Measurements from ENCODE around the gene SCN1A.

SCN1A gene

GRCh38 chr2:166128156-166128505, 311 bp upstream of the SCN1A start:
- Histone ChIP-seq H3K36me3 (ENCODE audit: insufficient read depth, low read length) (no peaks in the 10 kb centered on the region), H3K9me3 (ENCODE audit: low read depth, low read length) (no peaks in the 10 kb centered on the region), H3K4me3 (no peak overlapping the region), H3K27ac (no peak overlapping the region), H3K9ac (ENCODE audit: insufficient read length) (no peak overlapping the region)
- DNase-seq (ENCODE audit: low read depth, low spot score): no peak
- TF ChIP-seq POLR2AphosphoS5 (IDR thresholded peaks at IDR 0.05; ENCODE audit: borderline replicate concordance, low read depth, low read length) (no peak), EZH2 (IDR thresholded peaks at IDR 0.05) (no peak), FOXP2 (optimal IDR thresholded peaks at IDR 0.05; ENCODE audit: control extremely low read depth, extremely low read length, insufficient read depth) (no peak)

GRCh38 chr2:166126007-166126639, 1.7 kb downstream of the SCN1A start:
- DNase-seq (ENCODE audit: low read depth, low spot score): no peak
- TF ChIP-seq FOXP2 (optimal IDR thresholded peaks at IDR 0.05; ENCODE audit: control extremely low read depth, extremely low read length, insufficient read depth) (no peak), EZH2 (IDR thresholded peaks at IDR 0.05) (no peak), POLR2AphosphoS5 (IDR thresholded peaks at IDR 0.05; ENCODE audit: borderline replicate concordance, low read depth, low read length) (no peak)

GRCh38 chr2:166125557-166125956, 2.3 kb downstream of the SCN1A start:
- TF ChIP-seq POLR2AphosphoS5 (IDR thresholded peaks at IDR 0.05; ENCODE audit: borderline replicate concordance, low read depth, low read length) (no peak), FOXP2 (optimal IDR thresholded peaks at IDR 0.05; ENCODE audit: control extremely low read depth, extremely low read length, insufficient read depth) (no peak), EZH2 (IDR thresholded peaks at IDR 0.05) (no peak)
- no peaks in the 10 kb centered on the region for H3K36me3 ChIP-seq (ENCODE audit: insufficient read depth, low read length)
- H3K4me3 ChIP-seq: no peak overlapping the region
- DNase-seq (ENCODE audit: low read depth, low spot score): no peak
- H3K27ac ChIP-seq: no peak overlapping the region
- H3K9me3 ChIP-seq (ENCODE audit: low read depth, low read length): no peaks in the 10 kb centered on the region
- no peak overlapping the region for H3K9ac ChIP-seq (ENCODE audit: insufficient read length)

More at GRCh38 chr2:166126007-166126639, 1.7 kb downstream of the SCN1A start:
- Histone ChIP-seq H3K4me3 (no peak overlapping the region), H3K36me3 (ENCODE audit: insufficient read depth, low read length) (no peaks in the 10 kb centered on the region), H3K27ac (no peak overlapping the region), H3K9ac (ENCODE audit: insufficient read length) (no peak overlapping the region), H3K9me3 (ENCODE audit: low read depth, low read length) (no peaks in the 10 kb centered on the region)

GRCh38 chr2:166118180-166118579, 9.6 kb downstream of the SCN1A start:
- Histone ChIP-seq H3K9me3 (ENCODE audit: low read depth, low read length) (no peaks in the 10 kb centered on the region), H3K36me3 (ENCODE audit: insufficient read depth, low read length) (no peaks in the 10 kb centered on the region), H3K27ac (no peak overlapping the region), H3K9ac (ENCODE audit: insufficient read length) (no peak overlapping the region), H3K4me3 (no peak overlapping the region)
- TF ChIP-seq POLR2AphosphoS5 (IDR thresholded peaks at IDR 0.05; ENCODE audit: borderline replicate concordance, low read depth, low read length) (no peak), EZH2 (IDR thresholded peaks at IDR 0.05) (no peak), FOXP2 (optimal IDR thresholded peaks at IDR 0.05; ENCODE audit: control extremely low read depth, extremely low read length, insufficient read depth) (no peak)
- no peak for DNase-seq (ENCODE audit: low read depth, low spot score)

- H3K36me3 ChIP-seq (ENCODE audit: insufficient read depth, low read length): no peaks in the 10 kb centered on the region
- no peak for DNase-seq (ENCODE audit: low read depth, low spot score)
- no peak overlapping the region for H3K9ac ChIP-seq (ENCODE audit: insufficient read length)
- H3K27ac ChIP-seq: no peak overlapping the region
- TF ChIP-seq FOXP2 (optimal IDR thresholded peaks at IDR 0.05; ENCODE audit: control extremely low read depth, extremely low read length, insufficient read depth) (no peak), POLR2AphosphoS5 (IDR thresholded peaks at IDR 0.05; ENCODE audit: borderline replicate concordance, low read depth, low read length) (no peak)
- H3K4me3 ChIP-seq: no peak overlapping the region
- H3K9me3 ChIP-seq (ENCODE audit: low read depth, low read length): no peaks in the 10 kb centered on the region
Measured at GRCh38 chr2:166117491-166117890, 10.3 kb downstream of the SCN1A start.

GRCh38 chr2:166115589-166115988, 12.2 kb downstream of the SCN1A start:
- no peaks in the 10 kb centered on the region for H3K9me3 ChIP-seq (ENCODE audit: low read depth, low read length)
- H3K27ac ChIP-seq: no peak overlapping the region
- no peaks in the 10 kb centered on the region for H3K36me3 ChIP-seq (ENCODE audit: insufficient read depth, low read length)
- no peak for TF ChIP-seq POLR2AphosphoS5 (IDR thresholded peaks at IDR 0.05; ENCODE audit: borderline replicate concordance, low read depth, low read length)
- no peak for TF ChIP-seq FOXP2 (optimal IDR thresholded peaks at IDR 0.05; ENCODE audit: control extremely low read depth, extremely low read length, insufficient read depth)
- no peak for TF ChIP-seq EZH2 (IDR thresholded peaks at IDR 0.05)
- no peak overlapping the region for H3K9ac ChIP-seq (ENCODE audit: insufficient read length)
- H3K4me3 ChIP-seq: no peak overlapping the region
- no peak for DNase-seq (ENCODE audit: low read depth, low spot score)

GRCh38 chr2:166112193-166112605, 15.6 kb downstream of the SCN1A start:
- Histone ChIP-seq H3K9me3 (ENCODE audit: low read depth, low read length) (0 out of 2 replicates have a peak, but pooled peaks cover 2% of the 10 kb centered on the region), H3K9ac (ENCODE audit: insufficient read length) (no peak overlapping the region), H3K4me3 (no peak overlapping the region), H3K36me3 (ENCODE audit: insufficient read depth, low read length) (no peaks in the 10 kb centered on the region), H3K27ac (no peak overlapping the region)
- DNase-seq (ENCODE audit: low read depth, low spot score): no peak
- TF ChIP-seq FOXP2 (optimal IDR thresholded peaks at IDR 0.05; ENCODE audit: control extremely low read depth, extremely low read length, insufficient read depth): no peak
- no peak for TF ChIP-seq POLR2AphosphoS5 (IDR thresholded peaks at IDR 0.05; ENCODE audit: borderline replicate concordance, low read depth, low read length)
- no peak for TF ChIP-seq EZH2 (IDR thresholded peaks at IDR 0.05)

GRCh38 chr2:166106431-166107015, 21.3 kb downstream of the SCN1A start:
- H3K9ac ChIP-seq (ENCODE audit: insufficient read length): no peak overlapping the region
- no peak overlapping the region for H3K27ac ChIP-seq
- TF ChIP-seq POLR2AphosphoS5 (IDR thresholded peaks at IDR 0.05; ENCODE audit: borderline replicate concordance, low read depth, low read length) (no peak), EZH2 (IDR thresholded peaks at IDR 0.05) (no peak), FOXP2 (optimal IDR thresholded peaks at IDR 0.05; ENCODE audit: control extremely low read depth, extremely low read length, insufficient read depth) (no peak)
- no peaks in the 10 kb centered on the region for H3K36me3 ChIP-seq (ENCODE audit: insufficient read depth, low read length)
- H3K4me3 ChIP-seq: no peak overlapping the region
- H3K9me3 ChIP-seq (ENCODE audit: low read depth, low read length): 0 out of 2 replicates have a peak, but pooled peaks cover 2% of the 10 kb centered on the region
- no peak for DNase-seq (ENCODE audit: low read depth, low spot score)
